NCI-H446 treated with DMSO at 0.1 percent for 48 hours (cell line): Measurements from ENCODE around the gene AHCYL1.
A peak's percentile ranks its signal among the peaks of the same experiment; 100 is the strongest.

Source experiments
- DNase-seq: peaks from one replicate; lab custom pipeline; 2025; lab: John Stamatoyannopoulos, UW

AHCYL1 gene

DNA sequence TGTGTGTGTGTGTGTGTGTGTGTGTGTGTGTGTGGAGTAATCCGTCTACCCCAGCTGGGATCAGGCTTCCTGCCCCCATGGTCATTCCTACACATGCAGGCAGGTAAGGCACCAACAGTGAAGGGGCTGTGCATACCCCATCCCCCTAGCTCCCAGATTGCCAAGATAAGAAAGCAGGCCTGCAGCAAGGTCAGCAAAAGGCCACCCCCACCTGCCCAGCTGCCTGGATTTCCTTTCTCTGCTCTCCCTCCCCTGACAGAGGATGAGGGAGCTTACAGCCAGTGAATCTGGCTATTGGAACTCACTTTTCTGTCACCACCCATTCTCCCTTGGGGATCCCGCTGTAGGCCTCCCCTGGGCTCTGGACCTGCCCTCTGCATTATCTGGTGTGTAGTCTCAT is 78.0 kb downstream of the AHCYL1 start:
- no peak for DNase-seq

DNA sequence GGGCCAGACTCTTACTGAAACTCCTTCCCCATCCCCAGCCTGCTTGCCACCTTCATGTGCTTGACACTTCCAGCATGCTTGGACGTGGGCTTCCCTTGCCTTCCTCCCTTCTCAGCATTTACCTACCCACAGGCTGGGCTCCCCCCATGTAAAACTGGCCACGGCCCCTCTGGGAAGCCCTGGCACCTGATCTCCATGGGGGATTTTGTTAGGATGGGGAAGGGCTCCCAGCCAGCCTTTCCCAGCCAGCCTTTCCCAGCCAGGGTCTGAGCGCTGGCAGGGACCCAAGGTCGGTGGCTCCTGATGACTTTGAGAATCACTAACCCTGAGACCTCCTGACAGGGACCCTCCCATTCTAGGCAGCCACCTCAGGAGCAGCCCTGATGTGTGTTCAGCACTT is 79.2 kb downstream of the AHCYL1 start:
- DNase-seq, result no peak

DNA sequence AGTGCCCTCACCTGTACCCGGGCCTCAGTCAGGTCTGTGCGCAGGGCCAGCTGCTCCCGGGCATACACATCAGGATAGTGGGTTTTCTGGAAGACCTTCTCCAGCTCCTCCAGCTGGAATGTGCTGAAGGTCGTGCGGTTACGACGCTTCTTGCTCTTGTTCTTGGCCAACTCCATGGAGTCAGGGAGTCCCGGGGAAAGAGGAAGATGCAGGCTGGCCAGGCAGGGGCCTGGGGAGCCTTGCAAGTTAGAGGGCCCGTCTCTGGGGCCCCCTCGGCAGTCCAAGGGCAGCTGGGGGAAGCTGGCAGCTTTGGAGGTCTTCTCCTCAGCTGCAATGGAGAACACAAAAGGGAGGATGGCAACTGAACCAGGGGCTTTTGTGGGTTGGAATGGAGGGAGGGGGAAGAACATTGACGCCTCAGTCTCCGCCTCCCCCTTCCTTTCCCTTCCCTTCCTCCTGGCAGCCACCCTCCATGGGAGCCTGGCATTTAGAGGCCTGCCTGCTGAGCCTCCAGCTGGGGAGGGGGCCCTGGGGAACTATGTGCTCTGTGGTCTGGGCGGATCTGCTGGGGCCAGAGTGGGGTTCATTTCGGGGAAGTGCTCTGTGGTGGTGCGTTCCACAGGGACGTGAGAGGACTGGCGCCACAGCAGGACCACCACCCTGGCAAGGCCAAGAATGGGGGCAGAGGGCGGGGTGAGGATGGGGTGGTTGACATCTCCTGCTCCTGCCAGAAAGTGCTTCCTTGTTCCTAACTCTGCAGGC is 80.2 kb downstream of the AHCYL1 start:
- DNase-seq, result no peak

DNA sequence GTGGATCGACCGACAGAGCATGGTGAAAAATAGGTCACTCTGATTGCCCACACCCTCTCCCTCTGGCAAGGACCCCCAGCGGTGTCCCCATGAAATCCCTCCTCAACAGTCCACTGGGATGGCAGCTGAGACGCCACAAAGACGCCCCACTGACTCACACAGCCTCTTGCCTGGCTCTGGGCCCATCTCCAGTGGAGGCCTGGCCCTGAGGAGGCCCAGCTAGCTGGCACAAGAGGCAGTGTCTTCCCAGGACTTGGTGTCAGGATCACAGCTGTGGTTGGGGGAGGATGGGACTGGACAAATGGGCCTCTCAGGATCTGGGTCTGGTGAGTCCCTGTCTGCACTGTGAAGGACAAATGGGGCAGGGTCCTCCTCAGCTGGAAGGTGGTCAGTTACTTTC is 81.3 kb downstream of the AHCYL1 start:
- DNase-seq, result peak; percentile 49

DNA sequence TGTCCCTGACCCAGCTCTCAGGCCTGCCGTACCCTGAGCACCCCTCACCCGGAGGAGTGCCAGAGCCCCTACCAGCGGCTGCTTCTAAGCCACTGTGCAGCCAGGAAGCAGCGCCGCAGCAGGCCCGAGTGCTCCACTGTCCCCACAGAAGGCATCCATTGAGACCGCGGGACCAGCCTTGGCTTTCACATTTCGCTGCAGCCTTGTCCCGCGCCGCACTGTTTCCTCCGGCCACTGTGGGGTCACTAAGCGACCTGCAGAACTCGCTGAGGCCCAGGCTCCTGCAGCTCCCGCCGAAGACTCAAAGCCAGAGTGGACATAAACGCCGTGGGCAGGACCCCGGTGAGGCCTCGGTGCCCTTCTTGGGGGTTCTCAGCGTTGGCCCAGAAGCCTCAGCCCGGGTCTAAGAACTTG is 82.9 kb downstream of the AHCYL1 start:
- no peak for DNase-seq

DNA sequence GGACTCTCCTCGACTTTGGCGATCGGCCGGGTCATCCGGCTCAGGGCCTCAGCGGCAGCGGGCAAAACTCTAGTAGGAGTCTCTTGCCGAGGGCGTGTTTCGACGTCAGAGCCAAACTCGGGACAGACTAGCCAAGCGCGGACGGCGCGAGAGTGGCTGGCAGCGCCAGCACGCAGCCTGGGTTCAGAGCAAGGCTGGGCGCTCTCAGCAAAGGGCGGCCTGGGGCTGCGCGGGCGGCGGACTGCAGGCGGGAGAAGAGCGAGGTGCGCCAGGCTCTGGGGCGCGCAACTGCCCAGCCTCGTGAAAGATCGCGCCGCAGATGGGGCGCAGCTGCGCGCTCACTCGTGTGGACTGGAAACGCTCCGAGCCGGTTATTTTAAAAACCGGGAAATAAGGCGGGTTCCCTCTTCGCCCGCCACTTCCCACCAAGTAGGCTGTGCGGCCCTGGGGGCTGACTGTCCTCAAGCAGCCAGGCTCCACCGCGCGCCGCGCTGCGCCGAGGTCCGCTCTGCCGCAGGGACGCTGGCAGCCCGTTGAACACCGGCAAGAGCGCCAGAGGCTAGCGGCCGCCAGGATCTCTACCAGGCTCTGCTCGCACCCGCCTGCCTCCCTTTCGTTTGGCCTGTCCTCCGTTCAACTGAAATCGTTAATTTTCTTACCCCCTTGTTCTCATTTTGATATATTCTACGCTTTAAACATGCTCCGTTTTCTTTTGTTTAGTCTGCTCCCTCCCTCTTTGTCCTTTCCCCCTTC is 83.5 kb downstream of the AHCYL1 start:
- no peak for DNase-seq

DNA sequence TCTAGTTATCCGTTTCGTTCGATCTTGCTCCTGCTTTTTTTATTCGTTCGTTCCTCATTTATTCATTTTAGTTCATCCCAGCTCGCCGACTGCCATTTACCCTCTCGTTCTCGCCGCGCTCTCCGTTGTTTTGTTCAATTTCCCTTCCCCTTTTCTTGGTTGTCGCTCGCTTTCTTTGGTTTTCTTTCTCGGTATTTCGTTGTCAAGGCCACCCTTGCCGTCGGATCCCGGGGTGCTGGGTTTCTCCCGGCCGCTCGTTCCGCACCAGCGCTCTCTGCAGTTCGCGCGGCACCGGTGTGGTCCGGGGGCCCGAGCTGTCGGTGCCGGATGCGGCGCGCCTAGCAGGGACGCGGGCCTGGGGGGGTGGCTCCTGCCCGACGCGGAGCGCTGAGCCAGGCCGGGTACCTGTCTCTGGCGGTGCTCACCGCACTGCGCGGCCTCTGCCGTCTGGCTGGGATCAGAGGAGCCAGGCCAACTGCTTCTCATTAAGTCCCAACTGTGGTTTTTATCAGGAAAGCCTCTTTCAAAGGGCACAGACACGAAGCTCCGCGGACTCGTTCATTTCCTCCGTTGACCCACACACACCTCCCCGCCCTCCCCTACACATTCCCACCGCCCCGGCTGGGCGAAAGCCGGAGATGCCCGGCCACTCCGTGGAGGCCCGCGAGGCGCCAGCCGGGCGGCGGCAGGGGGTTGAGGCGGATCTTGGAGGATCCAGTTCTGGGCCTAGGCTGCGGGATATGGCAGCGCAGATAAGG is 84.3 kb downstream of the AHCYL1 start:
- no peak for DNase-seq

DNA sequence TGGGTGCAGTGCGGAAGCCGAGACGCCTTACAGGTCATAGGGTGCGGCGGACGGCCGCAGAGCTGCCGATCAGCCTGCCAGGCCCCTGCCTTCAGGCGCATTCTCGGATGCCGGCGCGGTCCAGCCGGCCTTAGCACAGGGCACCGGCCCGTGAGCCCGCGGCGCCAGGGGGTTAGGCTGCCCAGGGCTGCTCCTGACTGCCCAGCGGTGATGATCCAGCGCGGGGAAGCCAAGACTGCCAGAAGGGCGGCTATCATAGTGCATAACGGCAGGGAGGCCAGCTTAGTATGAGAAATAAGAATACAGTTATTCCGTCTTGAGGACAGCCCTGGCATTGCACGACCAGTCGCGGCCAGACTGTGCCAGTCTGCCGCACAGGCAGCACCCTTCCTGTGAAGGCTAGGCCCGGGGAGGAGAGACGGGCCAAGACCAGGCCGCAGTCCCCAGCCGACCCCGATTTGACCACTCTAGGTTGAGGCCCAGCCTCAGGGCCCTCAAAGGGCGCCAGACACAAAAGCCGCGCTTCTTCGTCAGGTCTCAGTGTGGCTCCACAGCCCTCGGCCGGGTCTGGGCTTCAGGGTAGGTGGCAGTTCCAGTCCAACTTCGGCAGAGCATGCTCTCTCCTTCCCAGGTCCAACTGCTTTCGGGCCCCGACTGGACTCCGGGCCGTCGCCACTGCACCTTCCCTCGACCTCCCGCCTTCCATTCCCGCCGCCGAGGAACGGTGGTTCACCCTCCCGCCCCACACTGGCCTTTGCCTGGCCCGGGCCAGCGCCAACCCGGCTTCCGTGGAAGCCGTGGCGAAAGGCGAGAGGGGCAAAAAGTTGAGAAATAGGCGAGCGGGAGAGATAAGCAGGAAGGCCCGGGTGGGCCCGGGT is 85.1 kb downstream of the AHCYL1 start:
- DNase-seq, result no peak

DNA sequence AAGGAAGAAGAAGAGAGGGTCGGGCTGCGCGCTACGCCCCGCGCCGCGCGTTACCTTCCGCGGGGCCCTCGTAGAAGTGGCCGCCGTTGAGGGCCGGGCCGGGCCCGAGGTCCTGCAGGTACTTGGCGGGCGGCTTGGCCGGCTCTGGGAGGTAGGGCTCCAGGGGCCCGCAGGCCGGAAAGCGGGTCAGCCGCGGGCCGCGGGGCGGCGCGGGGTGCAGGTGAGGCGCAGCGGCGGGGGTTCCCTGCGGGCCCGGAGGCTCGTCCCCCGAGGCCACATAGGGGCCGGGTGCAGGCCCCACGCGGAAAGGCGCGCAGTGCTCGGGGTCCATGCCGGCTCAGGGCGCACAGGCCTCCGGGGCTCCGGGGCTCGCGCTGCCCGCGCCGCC is 85.7 kb downstream of the AHCYL1 start:
- no peak for DNase-seq

DNA sequence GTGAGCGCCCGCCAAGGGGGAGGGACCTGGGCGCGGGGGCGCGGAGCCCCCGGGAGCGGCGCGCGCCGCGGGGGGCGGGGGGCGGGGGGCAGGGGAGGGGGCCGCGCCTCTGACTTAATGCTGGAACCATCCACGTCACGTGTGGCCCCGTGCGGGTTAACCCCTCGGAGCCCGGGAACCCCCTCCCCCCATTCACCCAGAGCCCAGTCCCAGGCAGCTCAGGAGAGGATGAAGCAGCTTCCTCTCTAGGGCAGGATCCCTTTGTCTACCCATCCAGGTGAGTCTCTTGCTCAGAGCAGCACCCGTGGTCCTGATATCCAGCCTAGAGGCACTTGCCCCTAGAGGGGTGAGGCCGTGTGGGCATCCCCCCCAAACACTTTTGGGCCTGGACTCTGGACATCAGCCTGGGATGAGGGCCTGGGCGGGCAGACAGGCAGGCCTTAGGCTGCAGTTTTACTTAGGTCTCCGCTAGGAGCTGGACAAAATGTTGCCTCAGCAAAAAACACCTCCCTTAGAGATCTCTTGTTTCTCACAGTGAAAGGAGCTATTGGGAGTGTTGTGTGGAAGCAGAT is 86.2 kb downstream of the AHCYL1 start, which contains the start of gene ALX3:
Gene ALX3 (minus strand): TSS at position 2 of the 572 bp plus-strand sequence. CDS start 60 bp downstream, outside the sequence.
- DNase-seq, result no peak
